Body of pancreas (tissue), 4 donors: ENCODE data around the gene TMEM63A.

ENCODE experiments used
- CTCF ChIP-seq, 7 experiments: fragments of 450-650 bp in 4 of 7; fragments of 200-600 bp in 3 of 7; sonication (generic) in 3 of 7; IDR thresholded peaks; one replicate each; pipeline ENCODE4 v1.5.1; 2016 to 2019; ENCODE audit warnings: antibody characterized with exemption in 7 of 7
- POLR2A ChIP-seq, 3 donors: fragments of 450-650 bp; IDR thresholded peaks; one replicate each; pipeline ENCODE4 v1.6.1; 2016; ENCODE audit warnings: antibody characterized with exemption in 3 of 3, mild to moderate bottlenecking in 2 of 3

GRCh38 chr1:225842788-225843425 is 39.3 kb downstream of the TMEM63A start:
- TF ChIP-seq CTCF (IDR thresholded peaks at IDR 0.05) (no peak), POLR2A (IDR thresholded peaks at IDR 0.05) (no peak)
